Retinal pigment epithelial cell (primary cell): ENCODE results near the gene DOCK4.

Experiments
- DNase-seq: peaks from one replicate; pipeline ENCODE4 v3.0.0-alpha.2; 2010; ENCODE audit warnings: low read depth
- H3K4me3 ChIP-seq: 2 replicates; pipeline ENCODE4 v1.5.1; 2011; ENCODE audit warnings: mild to moderate bottlenecking, low read length, control low read depth, moderate library complexity
- CTCF ChIP-seq: conservative IDR thresholded peaks from 2 replicates; pipeline ENCODE4 v1.5.1; 2011; ENCODE audit warnings: low read depth, low read length, control low read depth, inconsistent platforms

Gene DOCK4

GRCh38 chr7:112088484-112089016 is 117.6 kb downstream of the DOCK4 start:
- TF ChIP-seq CTCF, result no peak
- H3K4me3 ChIP-seq, result no peak overlapping the region
- no peak for DNase-seq

- DNase-seq, result no peak
- H3K4me3 ChIP-seq, result no peak overlapping the region
- no peak for TF ChIP-seq CTCF
Observed at GRCh38 chr7:112086496-112087254, 119.5 kb downstream of the DOCK4 start.

GRCh38 chr7:112084520-112084971 is 121.7 kb downstream of the DOCK4 start:
- TF ChIP-seq CTCF, result no peak
- no peak overlapping the region for H3K4me3 ChIP-seq
- DNase-seq, result no peak

GRCh38 chr7:112083776-112084355 is 122.3 kb downstream of the DOCK4 start:
- no peak overlapping the region for H3K4me3 ChIP-seq
- no peak for TF ChIP-seq CTCF
- DNase-seq, result peak; percentile 51

GRCh38 chr7:112082306-112082705 is 123.9 kb downstream of the DOCK4 start:
- TF ChIP-seq CTCF, result no peak
- no peak for DNase-seq
- no peak overlapping the region for H3K4me3 ChIP-seq

GRCh38 chr7:112081778-112082177 is 124.4 kb downstream of the DOCK4 start:
- H3K4me3 ChIP-seq, result no peak overlapping the region
- no peak for DNase-seq
- TF ChIP-seq CTCF, result no peak

- no peak overlapping the region for H3K4me3 ChIP-seq
- no peak for DNase-seq
- TF ChIP-seq CTCF, result no peak
Observed at GRCh38 chr7:112080978-112081377, 125.2 kb downstream of the DOCK4 start.
